AG04450 (cell line): ENCODE measurements around the gene TRPC3. TPM values are rescaled to one million over a fixed set of nuclear protein-coding genes. Genes with fewer than 3 reads are reported as not detected.
"Not testable (repeated sequence)": the region's sequence is repeated elsewhere in the genome, so short reads cannot be mapped to it uniquely, and the experiment has no call there.

Experiments
- CTCF ChIA-PET: fragments of 300-600, 350-600 bp; formaldehyde crosslinking; extraction: SDS; loops from one replicate; lab custom pipeline; 2022; ENCODE audit warnings: antibody characterized with exemption, inconsistent platforms; lab: Charles Lee
- POLR2A ChIA-PET: fragments of 350-600 bp; formaldehyde crosslinking; extraction: SDS; loops from one replicate; lab custom pipeline; 2021; ENCODE audit warnings: antibody characterized with exemption, inconsistent platforms; lab: Yijun Ruan, JAX
- DNase-seq: peaks from one replicate; pipeline ENCODE4 v3.0.0-alpha.2; 2011; ENCODE audit warnings: low read depth, low spot score
- H3K27ac ChIP-seq: one replicate; pipeline ENCODE4 v1.5.1; 2012; ENCODE audit warnings: low read depth, low read length, control low read depth
- H3K27me3 ChIP-seq: one replicate; pipeline ENCODE4 v1.6.0; 2012; ENCODE audit warnings: low read length; ENCODE audit not compliant: control insufficient read depth, insufficient read depth
- H3K4me3 ChIP-seq: 2 replicates; pipeline ENCODE4 v1.5.1; 2011; ENCODE audit warnings: mild to moderate bottlenecking, low read depth, low read length, control low read depth
- H3K9me3 ChIP-seq: 2 replicates; pipeline ENCODE4 v1.5.1; 2012; ENCODE audit warnings: low read length; ENCODE audit not compliant: control insufficient read depth, insufficient read depth
- CTCF ChIP-seq: IDR thresholded peaks from 2 replicates; pipeline ENCODE4 v1.5.1; 2011; ENCODE audit warnings: low read depth, low read length, control low read depth, inconsistent platforms
- polyA plus RNA-seq: library from polyadenylated mRNA; depleted of rRNA; stranded (reverse); fragments of >200 nt; gene quantifications from 2 replicates; pipeline ENCODE4 v1.2.3, GENCODE V29; 2011

Gene TRPC3
- polyA plus RNA-seq, 1 experiment, result 2.3 TPM

GRCh38 chr4:121930304-121930703 is 21.6 kb downstream of the TRPC3 start:
- no peak for TF ChIP-seq CTCF
- no peaks in the 10 kb centered on the region for H3K27me3 ChIP-seq
- POLR2A ChIA-PET, result no interaction called here
- CTCF ChIA-PET, result interaction anchor here (1.0 kb wide), 1 partner anchor 30 kb away, joined by 3 read pairs; no protein-coding TSS in a partner anchor
- H3K9me3 ChIP-seq, result peaks cover 11% of the 10 kb centered on the region
- no peak for DNase-seq
- H3K4me3 ChIP-seq, result no peak overlapping the region
- H3K27ac ChIP-seq, result no peak overlapping the region

GRCh38 chr4:121927948-121928347 is 23.9 kb downstream of the TRPC3 start:
- no peaks in the 10 kb centered on the region for H3K27me3 ChIP-seq
- TF ChIP-seq CTCF, result no peak
- peaks cover 10% of the 10 kb centered on the region for H3K9me3 ChIP-seq
- POLR2A ChIA-PET, result no interaction called here
- no peak overlapping the region for H3K27ac ChIP-seq
- H3K4me3 ChIP-seq, result no peak overlapping the region
- DNase-seq, result no peak
- CTCF ChIA-PET, result interaction anchor here (1.7 kb wide), 1 partner anchor 28 kb away, joined by 6 read pairs; no protein-coding TSS in a partner anchor

GRCh38 chr4:121926490-121926889 is 25.4 kb downstream of the TRPC3 start:
- H3K27me3 ChIP-seq, H3K27ac ChIP-seq, POLR2A ChIA-PET, CTCF ChIA-PET, DNase-seq, H3K9me3 ChIP-seq, H3K4me3 ChIP-seq: not testable (repeated sequence)

GRCh38 chr4:121923306-121923705 is 28.6 kb downstream of the TRPC3 start:
- no peaks in the 10 kb centered on the region for H3K9me3 ChIP-seq
- no peak for TF ChIP-seq CTCF
- ChIA-PET CTCF (no interaction called here), POLR2A (no interaction called here)
- H3K27ac ChIP-seq, result no peak overlapping the region
- no peak for DNase-seq
- H3K4me3 ChIP-seq, result no peak overlapping the region
- no peaks in the 10 kb centered on the region for H3K27me3 ChIP-seq

GRCh38 chr4:121913667-121914066 is 38.2 kb downstream of the TRPC3 start:
- no peak for DNase-seq

More at GRCh38 chr4:121913667-121914066, 38.2 kb downstream of the TRPC3 start:
- Histone ChIP-seq H3K9me3 (no peaks in the 10 kb centered on the region), H3K27me3 (no peaks in the 10 kb centered on the region), H3K4me3 (no peak overlapping the region), H3K27ac (no peak overlapping the region)
- no peak for TF ChIP-seq CTCF
- POLR2A ChIA-PET, result no interaction called here
- CTCF ChIA-PET, result interaction anchor here (1.2 to 2.5 kb wide), 2 partner anchors 13 to 310 kb away, joined by 3 to 9 read pairs; no protein-coding TSS in a partner anchor
